GM19025 (cell line): ENCODE data around the gene HNRNPA2B1.
"Not testable (repeated sequence)": the region's sequence is repeated elsewhere in the genome, so short reads cannot be mapped to it uniquely, and the experiment has no call there.

Experiments
- ATAC-seq: cut with Tn5 transposase; IDR thresholded peaks from one replicate; pipeline ENCODE4 v1.9.1; 2021; ENCODE audit warnings: mild to moderate bottlenecking, low read depth, moderate library complexity; ENCODE audit not compliant: unreplicated experiment

HNRNPA2B1 gene

GRCh38 chr7:26198781-26199169 is 1.8 kb downstream of the HNRNPA2B1 start:
- no peak for ATAC-seq

- ATAC-seq, result no peak
These were observed 2.3 kb downstream of the HNRNPA2B1 start for GRCh38 chr7:26198133-26198780.

GRCh38 chr7:26197153-26198115 is 3.1 kb downstream of the HNRNPA2B1 start:
- no peak for ATAC-seq

- no peak for ATAC-seq
These were observed 4.5 kb downstream of the HNRNPA2B1 start for GRCh38 chr7:26195867-26196657.

- no peak for ATAC-seq
These were observed 5.4 kb downstream of the HNRNPA2B1 start for GRCh38 chr7:26195182-26195581.

- not testable (repeated sequence) for ATAC-seq
These were observed 5.8 kb downstream of the HNRNPA2B1 start for GRCh38 chr7:26194764-26195163.

GRCh38 chr7:26193432-26194207 is 6.9 kb downstream of the HNRNPA2B1 start:
- ATAC-seq, result no peak

GRCh38 chr7:26192485-26193087 is 8.0 kb downstream of the HNRNPA2B1 start:
- no peak for ATAC-seq

- no peak for ATAC-seq
These were observed 8.5 kb downstream of the HNRNPA2B1 start for GRCh38 chr7:26191974-26192479.

GRCh38 chr7:26191233-26191973 is 9.1 kb downstream of the HNRNPA2B1 start:
- ATAC-seq, result no peak

GRCh38 chr7:26190417-26190869 is 10.1 kb downstream of the HNRNPA2B1 start:
- no peak for ATAC-seq

GRCh38 chr7:26189697-26190096 is 10.8 kb downstream of the HNRNPA2B1 start:
- ATAC-seq, result no peak

GRCh38 chr7:26188957-26189541 is 11.5 kb downstream of the HNRNPA2B1 start:
- no peak for ATAC-seq

- ATAC-seq, result no peak
These were observed 12.2 kb downstream of the HNRNPA2B1 start for GRCh38 chr7:26188206-26188956.

- ATAC-seq, result no peak
These were observed 13.0 kb downstream of the HNRNPA2B1 start for GRCh38 chr7:26187380-26188205.

- ATAC-seq, result no peak
These were observed 13.9 kb downstream of the HNRNPA2B1 start for GRCh38 chr7:26186364-26187311.
